GM10266 (cell line): ENCODE measurements around the gene POLR2E.
A peak's percentile ranks its signal among the peaks of the same experiment; 100 is the strongest.

Experiments used
- DNase-seq: peaks from one replicate; pipeline ENCODE4 v3.0.0; 2012; ENCODE audit errors: extremely low spot score
- CTCF ChIP-seq: IDR thresholded peaks from 2 replicates; pipeline ENCODE4 v1.5.1; 2012; ENCODE audit warnings: mild to moderate bottlenecking, low read depth; ENCODE audit not compliant: control insufficient read depth, insufficient read depth; ENCODE audit errors: missing control alignments

Gene POLR2E

GRCh38 chr19:1138121-1138520 lies 42.9 kb upstream of the POLR2E start:
- TF ChIP-seq CTCF = no peak
- no peak for DNase-seq

- no peak for TF ChIP-seq CTCF
- DNase-seq = no peak
Observed at GRCh38 chr19:1136621-1137317, 41.6 kb upstream of the POLR2E start.

GRCh38 chr19:1136201-1136600 lies 41.0 kb upstream of the POLR2E start:
- TF ChIP-seq CTCF = no peak

GRCh38 chr19:1135454-1135853 lies 40.3 kb upstream of the POLR2E start:
- no peak for TF ChIP-seq CTCF
- no peak for DNase-seq

More at GRCh38 chr19:1136201-1136600, 41.0 kb upstream of the POLR2E start:
- no peak for DNase-seq

GRCh38 chr19:1134431-1134830 lies 39.3 kb upstream of the POLR2E start:
- DNase-seq = no peak
- no peak for TF ChIP-seq CTCF

GRCh38 chr19:1133471-1133929 lies 38.3 kb upstream of the POLR2E start:
- no peak for TF ChIP-seq CTCF
- peak; percentile 97 for DNase-seq

- TF ChIP-seq CTCF = no peak
- DNase-seq = no peak
Observed at GRCh38 chr19:1132552-1133383, 37.6 kb upstream of the POLR2E start.
